HG02970 (cell line): ENCODE data around the gene CTDSPL.

Experiments used
- ATAC-seq: cut with Tn5 transposase; IDR thresholded peaks from one replicate; pipeline ENCODE4 v1.9.1; 2021; ENCODE audit warnings: mild to moderate bottlenecking, moderate library complexity, moderate number of reproducible peaks; ENCODE audit not compliant: unreplicated experiment, low FRiP score

CTDSPL gene

DNA sequence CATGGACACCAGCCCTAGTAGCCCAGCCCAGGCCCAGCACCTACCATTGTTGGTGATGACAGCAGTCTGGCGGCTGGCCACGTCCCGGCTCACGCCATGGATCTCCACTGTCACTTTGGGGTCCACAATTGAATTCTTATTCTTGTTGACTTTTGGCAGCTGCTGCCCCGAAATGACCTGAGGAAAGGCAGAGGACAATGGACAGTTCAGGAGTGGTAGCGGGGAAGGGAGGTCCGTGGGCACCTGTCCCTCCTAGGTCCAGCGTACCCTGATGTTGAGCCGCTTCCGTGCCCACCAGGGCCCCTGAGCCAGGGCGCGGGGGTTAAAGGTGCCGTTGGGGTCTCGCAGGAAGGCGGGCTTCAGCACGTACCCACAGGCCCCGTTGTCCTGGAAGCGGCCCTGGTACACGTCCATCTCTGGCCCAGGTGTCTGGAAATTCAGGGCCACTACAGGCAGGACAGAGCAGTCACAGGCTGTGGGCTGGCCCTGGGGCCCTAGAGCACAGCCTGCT lies 146.6 kb downstream of the CTDSPL start:
- ATAC-seq = no peak

DNA sequence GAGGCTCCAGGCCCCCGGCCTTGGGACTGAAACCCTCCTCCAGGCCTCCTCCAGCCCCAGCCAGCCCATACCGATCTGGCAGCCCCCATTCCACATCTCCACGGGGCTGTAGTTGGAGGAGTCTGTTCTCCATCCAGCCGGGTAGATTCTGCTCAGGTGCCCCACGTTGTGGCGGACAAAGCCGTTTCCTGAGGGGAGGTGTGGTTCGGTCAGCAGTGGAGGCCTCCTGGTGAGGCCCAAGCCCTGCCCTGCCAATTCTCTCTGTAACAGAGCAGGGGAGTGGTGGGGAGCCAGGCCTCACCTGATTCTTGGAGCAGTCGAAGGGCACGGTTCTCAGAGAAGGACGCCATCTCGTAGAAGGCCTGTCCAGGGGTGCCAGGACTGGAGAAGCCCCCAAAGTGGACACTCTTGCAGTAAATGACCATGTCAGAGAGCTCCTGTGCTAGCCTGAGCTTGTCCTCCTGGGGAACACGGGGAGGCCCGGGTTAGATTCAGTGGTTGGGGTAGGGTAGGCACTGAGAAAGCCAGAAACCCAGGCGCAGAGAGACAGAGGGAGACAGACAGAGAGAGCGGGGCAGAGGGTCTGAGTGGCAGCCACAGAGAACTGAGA lies 147.4 kb downstream of the CTDSPL start:
- ATAC-seq = no peak

DNA sequence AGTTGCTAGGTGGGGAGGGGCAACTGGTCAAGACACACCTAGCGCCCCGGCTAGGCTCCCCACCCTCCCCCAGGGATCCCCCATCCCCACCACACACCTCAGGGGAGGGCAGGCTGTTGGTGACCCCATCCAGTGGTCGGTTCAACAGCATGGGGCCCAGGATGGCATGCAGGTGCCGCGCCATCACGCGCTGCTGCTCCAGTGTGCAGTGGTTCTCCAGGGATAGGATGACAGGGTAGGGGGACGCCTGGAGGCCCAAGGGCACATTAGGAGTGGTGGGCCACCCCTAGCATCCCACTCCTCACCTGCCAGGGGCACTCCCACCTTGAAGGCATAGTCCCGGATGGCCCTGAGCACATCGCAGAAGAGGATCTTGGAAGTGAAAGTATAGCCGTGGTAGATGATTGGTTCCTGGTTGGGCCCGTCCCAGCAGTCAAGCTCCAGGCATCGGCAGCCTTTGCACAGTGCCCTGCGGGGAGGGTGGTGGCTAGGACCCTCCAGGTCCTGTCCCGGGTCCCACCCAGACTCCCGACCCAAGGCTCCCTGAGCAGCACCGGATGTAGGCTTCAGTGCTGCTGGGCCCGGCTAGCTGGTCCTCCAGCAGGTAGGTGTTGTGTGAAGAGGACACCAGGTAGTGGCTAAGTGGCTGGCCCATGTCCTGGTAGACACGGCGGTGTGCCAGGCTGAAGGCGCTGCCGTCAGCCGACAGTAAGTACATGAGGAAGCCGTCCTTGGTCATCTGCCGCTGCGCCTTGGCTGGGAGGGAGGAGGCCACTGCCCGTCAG lies 148.3 kb downstream of the CTDSPL start:
- no peak for ATAC-seq

DNA sequence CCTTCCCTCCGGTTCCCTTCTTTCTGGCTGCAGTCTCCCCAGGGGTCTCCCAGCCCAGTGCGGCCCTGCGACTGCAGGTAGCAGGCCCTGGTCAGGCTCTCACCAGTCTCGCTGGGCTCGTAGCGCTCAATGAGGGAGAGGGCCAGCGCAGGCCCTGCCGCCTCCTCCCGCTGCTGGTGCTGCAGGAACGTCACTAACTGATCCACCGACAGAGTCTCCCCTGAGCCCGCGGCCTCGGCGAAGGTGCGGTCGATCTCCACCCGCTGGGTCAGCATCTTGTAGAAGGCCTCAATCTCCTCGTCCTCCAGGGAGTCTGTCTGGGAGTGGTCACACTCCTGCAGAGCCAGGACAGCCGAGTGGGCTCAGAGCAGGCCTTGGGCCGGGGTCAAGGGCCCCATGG lies 149.4 kb downstream of the CTDSPL start:
- ATAC-seq = no peak

DNA sequence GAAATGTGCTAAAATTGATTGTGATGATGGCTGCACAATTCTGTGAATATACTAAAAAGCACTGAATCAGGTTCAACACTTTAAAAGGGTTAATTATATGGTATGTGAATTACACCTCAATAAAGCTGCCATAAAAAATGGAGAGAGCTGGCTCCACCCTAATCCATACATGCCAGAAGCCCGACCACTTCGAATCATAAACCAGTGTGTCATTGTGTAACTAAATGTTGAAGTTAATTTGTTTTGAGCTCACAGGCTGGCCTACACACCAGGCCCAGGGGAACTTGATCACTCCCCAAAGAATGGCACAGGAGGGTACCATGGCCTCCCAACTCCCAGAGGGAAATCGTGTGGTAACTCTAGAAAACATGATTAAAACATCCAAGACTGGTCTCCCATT lies 153.8 kb downstream of the CTDSPL start:
- ATAC-seq = no peak

DNA sequence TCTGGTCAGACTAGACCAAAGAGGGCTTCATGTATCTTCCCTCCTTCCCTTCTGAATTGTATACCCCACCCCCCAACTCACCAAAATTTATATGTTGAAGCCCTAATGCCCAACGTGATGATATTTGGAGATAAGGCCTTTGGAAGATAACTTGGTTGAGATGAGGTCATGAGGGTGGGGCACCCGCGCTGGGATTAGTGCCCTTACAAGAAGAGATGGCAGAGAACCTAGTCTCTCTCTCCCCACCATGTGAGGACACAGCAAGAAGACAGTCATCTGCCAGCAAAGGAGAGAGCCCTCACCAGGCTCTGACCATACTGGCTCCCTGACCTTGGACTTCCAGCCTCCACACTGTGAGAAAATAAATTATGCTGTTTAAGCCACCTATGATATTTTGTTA lies 154.3 kb downstream of the CTDSPL start:
- no peak for ATAC-seq

DNA sequence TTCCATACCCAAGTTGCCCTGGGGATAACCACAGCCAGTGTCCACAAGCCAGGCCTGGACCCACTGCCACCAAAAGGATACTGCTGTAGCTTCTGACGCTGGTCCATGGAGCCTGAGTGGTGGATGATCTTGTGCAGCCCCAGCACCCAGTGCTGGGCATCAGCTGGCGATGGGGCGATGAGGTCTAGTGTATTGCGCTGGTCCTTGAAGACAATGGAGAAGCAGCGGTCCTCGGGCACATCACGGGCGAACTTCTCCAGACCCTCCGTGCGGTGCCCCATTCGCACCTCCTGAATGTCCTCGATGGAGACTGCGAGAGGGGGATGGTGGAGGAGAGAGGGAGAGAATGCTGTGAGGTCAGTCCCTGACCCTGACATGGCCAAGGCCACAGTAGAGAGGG lies 154.7 kb downstream of the CTDSPL start:
- ATAC-seq = no peak

DNA sequence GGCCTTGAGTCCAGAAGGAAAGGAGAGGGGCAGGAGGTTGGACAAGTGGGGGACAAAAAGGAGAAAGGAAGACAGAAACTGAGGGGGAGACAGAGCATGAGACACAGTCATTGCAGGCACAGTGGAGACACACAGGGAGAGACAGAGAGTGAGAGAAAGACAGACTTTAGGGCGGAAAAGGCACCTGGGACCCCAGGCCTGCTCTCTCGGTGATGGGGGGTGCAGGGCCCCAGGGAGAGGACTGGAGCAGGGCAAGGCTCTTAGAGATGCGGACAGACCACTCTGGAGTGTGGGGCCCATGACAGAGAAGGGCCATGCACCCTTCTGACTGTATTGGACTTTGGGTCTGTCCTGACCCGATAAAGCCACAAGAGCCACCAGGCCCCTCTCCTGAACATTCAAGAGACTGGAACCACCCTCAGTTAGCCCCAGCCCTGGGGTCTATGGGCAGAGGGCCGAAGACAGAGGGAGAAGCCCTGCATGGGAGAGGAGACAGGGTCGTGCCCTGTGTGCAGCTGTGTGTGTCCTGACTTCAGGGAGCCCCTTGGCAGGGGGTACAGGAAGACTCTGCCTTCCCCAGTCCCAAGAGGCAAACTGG lies 155.3 kb downstream of the CTDSPL start:
- no peak for ATAC-seq

DNA sequence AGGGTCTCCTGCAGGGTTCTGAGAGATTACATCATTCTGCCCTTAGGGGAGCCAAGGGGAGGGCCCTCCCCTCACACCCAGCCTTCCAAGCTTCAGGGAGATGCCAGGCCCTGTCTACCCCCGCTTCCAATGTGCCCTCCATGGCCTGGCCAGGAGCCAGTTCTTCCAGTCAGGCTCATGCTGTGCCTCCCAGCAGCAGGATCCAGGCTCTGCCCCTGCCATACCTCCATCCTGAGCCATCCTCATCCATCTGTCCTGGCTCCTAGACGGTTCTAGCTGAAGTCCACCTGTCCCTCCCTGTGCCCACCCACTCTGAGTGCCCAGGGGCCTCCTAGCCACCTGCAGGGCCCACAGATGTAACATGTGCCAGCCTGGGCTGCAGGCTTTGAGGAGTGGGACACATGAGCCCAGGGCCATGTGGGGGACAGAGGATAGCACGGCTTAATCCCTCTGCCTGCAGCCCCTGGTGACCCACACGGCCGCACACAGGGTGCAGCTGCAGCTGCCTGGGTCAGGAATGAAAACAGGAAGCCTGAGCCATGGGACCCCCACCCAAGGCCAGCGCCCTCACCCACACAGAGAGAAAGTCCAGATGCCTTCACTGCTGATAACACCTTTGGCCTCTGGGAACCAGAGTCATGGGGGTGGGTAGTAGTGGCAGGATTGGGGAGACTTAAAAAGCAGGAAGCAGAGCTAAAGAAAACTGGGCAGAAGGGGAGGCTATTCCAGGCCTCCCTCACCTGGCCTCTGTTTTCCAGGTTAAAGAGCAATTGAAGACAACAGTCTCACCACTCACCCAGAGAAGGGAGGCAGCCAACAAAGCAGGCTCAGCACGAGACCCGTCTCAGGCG lies 156.0 kb downstream of the CTDSPL start:
- ATAC-seq = no peak

DNA sequence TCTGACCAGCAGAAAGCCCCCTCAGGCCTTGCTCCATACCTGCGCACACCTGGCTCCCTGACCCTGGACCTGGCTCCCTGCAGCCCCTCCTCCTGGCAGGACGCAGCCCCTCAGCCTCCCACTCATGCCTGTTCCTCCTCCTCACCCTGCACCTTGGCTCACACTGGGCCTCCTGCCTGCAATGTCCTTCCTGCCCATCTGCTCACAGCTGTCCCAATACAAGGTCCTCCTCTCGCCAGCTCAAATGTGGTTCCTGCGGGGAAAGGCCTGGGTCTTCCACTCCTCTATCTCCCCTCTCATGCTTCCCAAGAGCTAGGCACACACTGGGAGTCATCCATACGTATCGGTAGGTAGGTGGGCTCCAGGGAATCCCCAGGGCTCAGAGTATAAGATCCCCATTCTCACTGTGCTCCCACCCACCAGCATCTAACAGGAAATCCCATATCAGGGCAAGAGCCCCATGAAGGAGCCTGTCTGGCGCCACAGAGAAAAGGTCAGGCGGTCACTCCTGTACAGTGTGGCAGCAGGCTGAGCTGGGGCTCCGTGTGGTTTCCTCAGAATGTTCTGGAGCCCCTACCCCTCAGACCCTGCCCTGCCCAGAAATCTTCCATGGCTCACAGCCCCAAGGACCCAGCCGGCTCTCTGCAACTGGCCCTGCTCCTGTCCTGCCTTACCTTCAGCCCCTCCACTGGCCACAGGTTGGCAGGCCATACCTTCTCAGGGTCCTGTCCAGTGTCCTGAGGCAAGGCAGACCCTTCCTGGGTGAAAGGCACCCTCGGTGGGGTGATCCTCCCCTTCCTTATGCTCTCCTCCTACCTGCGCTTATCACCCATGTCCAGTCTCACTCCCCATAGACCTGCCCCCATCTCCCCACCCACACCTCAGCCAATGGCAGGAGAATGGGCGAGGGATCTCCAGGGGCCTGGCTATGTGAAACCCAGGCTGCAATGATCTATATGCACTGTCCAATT lies 156.9 kb downstream of the CTDSPL start:
- no peak for ATAC-seq

DNA sequence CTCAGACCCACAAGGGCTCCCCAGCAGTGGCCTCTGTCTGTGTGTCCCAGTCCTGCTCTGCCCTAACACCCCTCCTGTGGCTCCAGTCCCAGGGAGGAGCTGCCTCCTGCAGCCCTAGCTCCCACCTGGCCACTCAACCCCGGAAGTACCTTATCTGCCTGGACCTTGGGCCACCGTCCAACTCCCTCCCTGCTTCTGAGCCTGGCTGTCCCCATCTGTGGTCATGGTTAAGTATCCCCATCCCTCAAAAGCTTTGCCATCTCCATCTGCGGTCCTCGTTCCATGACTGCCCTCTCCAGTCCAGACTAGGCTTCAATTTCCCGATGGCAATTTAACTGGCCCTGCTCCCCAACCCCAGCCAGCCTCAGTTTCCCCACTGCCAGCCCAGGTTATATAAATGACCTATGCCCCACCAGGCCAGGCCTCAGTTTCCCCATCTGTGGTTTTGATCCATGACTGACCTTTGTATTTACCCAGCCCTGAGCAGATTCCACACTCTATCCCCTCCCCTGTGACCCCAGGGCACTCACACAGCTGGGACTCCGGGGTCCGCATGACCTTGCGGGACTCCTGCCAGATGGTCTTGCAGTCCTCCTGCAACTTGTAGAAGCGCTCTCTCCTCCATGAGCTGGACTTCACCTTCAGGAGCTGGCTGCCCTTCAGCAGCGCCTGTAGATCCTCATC lies 158.1 kb downstream of the CTDSPL start:
- no peak for ATAC-seq

DNA sequence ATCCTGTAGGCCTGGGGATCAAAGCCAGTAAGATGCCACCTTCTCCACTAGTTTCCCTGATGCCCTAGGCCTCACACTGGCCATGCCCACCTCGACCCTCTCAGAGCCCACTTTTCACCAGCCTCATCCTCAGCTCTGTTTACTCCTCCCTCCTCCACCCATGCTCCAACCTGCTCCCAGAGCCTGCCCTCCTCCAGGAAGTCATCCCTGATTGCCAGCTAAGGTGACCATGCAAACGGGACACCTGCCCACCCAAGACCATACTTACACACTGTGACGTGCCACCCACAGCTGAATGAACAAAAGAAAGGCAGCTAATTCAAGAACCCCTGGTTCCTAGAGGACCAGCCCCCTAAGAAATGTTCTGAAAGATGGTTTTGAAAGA lies 158.7 kb downstream of the CTDSPL start:
- no peak for ATAC-seq

DNA sequence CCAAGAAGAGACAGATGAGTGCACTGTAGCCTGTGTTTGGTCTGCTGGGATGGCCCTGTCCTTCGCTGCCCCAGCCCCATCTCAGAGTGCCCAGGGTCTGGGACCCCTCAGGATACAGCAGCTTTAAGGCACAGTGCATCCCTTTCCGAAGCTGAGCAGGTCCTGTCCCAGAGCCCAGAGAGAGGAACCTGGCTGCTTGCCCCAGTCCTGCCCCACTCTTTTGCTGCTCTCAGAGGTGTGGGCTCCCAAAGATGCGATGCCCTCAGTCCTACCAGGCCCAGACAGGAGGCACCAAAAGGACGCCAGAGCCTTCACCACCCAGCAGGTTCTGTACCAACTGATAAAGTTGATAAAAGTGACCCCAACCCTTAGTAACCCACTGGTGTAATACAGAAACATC lies 159.5 kb downstream of the CTDSPL start:
- no peak for ATAC-seq

DNA sequence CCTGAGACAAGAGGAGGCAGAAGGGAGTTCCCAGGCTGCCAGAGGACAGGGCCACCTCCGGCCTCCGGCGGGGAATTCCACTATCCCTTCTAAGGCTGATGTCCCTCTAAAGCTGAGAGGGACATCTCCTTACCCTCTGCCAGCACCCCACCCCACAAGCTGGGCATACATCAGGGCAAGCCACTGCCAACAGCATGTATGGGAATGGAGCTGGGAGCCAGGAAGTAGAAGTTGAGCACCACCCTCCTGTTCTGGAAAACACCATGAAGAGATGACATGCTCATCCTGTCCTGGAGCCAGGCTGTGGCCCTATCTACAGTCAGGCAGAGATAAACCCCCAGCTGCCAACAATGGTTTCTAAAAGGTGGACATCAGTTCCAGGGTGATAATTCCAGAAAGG lies 160.6 kb downstream of the CTDSPL start:
- ATAC-seq = no peak

DNA sequence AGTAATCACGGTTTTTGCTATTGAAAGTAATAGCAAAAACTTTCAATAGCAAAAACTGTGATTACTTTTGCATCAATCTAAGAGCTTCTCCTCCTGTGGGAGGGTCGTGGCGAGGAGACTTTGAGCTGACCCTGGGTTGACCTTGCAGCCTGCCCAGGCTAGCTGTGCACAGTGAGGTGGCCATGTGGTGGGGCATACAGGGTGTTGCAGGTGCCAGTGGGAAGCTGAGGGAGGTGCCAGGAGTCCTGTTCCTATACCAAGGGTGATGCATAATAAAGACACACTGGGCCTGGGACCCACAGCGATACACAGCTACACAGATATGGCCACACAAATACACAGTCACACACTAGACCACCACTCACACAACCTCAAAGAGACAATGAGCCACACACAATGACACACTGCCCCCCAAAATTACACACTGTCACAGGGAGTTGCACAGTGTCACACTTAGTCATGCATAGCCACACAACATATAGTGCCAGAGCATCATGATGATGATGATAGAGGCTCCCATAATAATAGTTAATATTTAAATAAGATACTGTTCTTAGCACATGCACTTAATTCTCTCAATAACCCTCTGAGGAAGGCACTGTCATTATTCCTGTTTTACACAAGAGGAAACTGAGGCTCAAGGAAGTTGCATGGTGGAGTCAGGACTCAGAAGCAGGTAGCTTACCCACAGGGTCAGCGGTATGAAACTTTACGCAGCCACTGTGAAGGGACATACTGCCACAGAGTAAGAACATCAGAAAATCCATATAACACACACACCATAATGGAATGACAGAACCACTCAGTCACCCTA lies 161.4 kb downstream of the CTDSPL start:
- ATAC-seq = no peak

DNA sequence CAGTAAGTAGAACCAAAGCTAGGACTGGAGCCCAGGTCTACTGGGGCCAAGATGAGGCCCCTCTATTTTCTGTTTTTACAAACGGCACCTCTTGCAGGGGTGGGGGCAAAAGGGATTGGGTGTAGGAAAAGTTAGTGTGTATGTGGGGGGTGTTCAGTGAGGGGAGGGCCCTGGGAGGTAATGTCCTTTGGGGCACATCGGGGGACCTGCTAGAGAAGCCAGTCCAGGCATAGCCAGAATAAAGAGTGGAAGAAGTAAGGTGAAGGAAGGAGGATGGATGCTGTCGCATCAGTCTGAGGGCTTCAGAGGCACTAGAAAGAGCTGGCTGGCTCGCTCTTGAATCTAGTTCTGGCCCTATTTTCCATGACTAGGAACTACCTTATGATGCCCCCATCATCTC lies 165.2 kb downstream of the CTDSPL start:
- ATAC-seq = no peak

DNA sequence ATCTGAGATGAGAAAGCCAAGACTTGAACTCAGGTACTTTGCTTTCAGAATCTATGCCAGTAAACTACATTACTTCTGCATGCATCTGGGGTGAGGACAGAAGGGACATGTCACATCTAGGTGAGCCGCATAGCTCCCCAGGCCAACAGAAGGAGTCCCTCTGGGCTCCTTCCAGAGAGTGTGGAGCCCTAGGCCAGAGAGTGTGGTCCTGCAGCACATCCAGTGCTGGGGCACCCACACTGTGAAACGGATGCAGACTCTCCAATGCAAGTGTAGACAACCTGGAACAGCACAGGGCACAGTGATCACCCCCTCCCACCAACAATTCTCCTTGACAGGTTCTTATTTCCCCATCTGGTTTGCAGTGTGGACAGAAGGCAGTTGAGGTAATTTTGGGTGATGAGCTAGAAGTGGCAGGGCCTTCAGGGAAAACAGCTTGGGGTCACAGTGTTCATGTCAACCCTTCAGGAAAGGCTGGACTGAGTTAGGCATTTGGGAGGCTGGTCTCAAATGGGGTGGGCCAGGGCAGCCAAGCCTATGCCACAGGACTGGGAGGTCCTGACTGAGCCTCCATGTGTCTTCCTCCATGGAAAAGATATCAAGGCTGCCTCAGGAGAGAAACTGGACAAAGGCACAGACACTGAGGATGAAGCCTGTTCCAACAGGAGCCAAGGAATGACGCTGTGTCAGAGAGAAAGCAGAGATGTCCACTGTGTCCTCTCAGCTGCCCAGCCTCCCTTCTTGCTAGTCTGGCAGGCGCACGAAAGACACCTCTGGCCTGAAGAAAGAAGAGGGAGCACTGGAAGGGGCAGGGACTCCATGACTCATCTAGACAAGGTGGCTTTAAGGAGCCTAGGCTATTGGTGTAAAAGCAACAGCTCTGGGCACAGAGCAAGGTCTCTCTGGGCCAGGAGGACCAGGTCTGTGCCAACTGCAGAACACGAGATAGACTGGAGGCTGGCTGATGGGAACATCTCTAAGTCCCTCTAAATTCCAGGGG lies 166.1 kb downstream of the CTDSPL start:
- no peak for ATAC-seq
